Activated CD4-positive, alpha-beta T cell treated with anti-CD3 and anti-CD28 coated beads for 4 hours (primary cell): ENCODE measurements around the gene RAP2A.

Source experiments
- DNase-seq, 2 donors: peaks; one replicate each; pipeline ENCODE4 v3.0.0-alpha.2; 2020

Gene RAP2A

GRCh38 chr13:97496511-97496910 is 62.5 kb downstream of the RAP2A start:
- DNase-seq: no peak

- no peak for DNase-seq
Measured at GRCh38 chr13:97497400-97497799, 63.4 kb downstream of the RAP2A start.

- DNase-seq: no peak
Measured at GRCh38 chr13:97498419-97498818, 64.5 kb downstream of the RAP2A start.

GRCh38 chr13:97499181-97499580 is 65.2 kb downstream of the RAP2A start:
- no peak for DNase-seq

GRCh38 chr13:97502181-97502580 is 68.2 kb downstream of the RAP2A start:
- no peak for DNase-seq

GRCh38 chr13:97502706-97503105 is 68.7 kb downstream of the RAP2A start:
- DNase-seq: no peak

GRCh38 chr13:97505017-97505416 is 71.0 kb downstream of the RAP2A start:
- DNase-seq: no peak

GRCh38 chr13:97506511-97506910 is 72.5 kb downstream of the RAP2A start:
- no peak for DNase-seq

- no peak for DNase-seq
Measured at GRCh38 chr13:97512732-97513131, 78.8 kb downstream of the RAP2A start.

GRCh38 chr13:97515643-97516042 is 81.7 kb downstream of the RAP2A start:
- no peak for DNase-seq

GRCh38 chr13:97517967-97518366 is 84.0 kb downstream of the RAP2A start:
- no peak for DNase-seq
